ENCODE results near the gene GIMAP6.
"Not testable (repeated sequence)": the region's sequence is repeated elsewhere in the genome, so short reads cannot be mapped to it uniquely, and the experiment has no call there.

The GIMAP6 gene

DNA sequence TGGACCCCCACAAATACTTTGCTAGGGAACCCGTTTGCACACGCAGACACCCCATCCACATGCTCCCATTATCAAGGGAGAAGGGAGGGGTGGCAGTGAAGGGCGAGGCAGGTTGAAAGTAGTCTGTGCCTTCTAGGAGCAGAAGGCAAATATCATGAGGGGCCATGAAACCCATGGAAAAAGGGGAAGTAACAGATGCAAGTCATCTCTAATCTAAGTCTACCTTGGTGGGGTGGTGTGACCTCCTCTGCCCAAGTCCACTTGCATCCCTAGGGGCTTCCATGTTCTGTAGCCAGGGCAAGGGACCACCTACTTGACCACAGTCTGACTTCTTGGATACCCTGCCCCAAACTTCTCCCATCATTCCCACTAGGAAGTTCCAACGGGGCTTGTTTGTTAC, 5.5 kb downstream of the GIMAP6 start:
- H3K36me3 ChIP-seq (ENCODE audit: insufficient read depth), result no peaks in the 10 kb centered on the region
- TF ChIP-seq, protein P1, sequence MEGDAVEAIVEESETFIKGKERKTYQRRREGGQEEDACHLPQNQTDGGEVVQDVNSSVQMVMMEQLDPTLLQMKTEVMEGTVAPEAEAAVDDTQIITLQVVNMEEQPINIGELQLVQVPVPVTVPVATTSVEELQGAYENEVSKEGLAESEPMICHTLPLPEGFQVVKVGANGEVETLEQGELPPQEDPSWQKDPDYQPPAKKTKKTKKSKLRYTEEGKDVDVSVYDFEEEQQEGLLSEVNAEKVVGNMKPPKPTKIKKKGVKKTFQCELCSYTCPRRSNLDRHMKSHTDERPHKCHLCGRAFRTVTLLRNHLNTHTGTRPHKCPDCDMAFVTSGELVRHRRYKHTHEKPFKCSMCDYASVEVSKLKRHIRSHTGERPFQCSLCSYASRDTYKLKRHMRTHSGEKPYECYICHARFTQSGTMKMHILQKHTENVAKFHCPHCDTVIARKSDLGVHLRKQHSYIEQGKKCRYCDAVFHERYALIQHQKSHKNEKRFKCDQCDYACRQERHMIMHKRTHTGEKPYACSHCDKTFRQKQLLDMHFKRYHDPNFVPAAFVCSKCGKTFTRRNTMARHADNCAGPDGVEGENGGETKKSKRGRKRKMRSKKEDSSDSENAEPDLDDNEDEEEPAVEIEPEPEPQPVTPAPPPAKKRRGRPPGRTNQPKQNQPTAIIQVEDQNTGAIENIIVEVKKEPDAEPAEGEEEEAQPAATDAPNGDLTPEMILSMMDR (conservative IDR thresholded peaks at IDR 0.05; ENCODE audit: low read depth, low read length), result no peak
- H3K4me1 ChIP-seq (ENCODE audit: low read depth, poor library complexity, severe bottlenecking), result no peaks in the 10 kb centered on the region
- no peak overlapping the region for H3K4me3 ChIP-seq (IDR thresholded peaks at IDR 0.05; ENCODE audit: insufficient read depth, low read depth, low read length)
- no peak overlapping the region for H3K4me2 ChIP-seq
- H3K9ac ChIP-seq, result no peak overlapping the region
- no peaks in the 10 kb centered on the region for H3K79me2 ChIP-seq (ENCODE audit: insufficient read depth, low read depth)
- no peaks in the 10 kb centered on the region for H4K20me1 ChIP-seq (ENCODE audit: insufficient read depth)
- H2AFZ ChIP-seq (ENCODE audit: low read depth), result no peak overlapping the region
- H3K27ac ChIP-seq, result no peak overlapping the region
- no peaks in the 10 kb centered on the region for H3K27me3 ChIP-seq (ENCODE audit: insufficient read depth, low read depth)

DNA sequence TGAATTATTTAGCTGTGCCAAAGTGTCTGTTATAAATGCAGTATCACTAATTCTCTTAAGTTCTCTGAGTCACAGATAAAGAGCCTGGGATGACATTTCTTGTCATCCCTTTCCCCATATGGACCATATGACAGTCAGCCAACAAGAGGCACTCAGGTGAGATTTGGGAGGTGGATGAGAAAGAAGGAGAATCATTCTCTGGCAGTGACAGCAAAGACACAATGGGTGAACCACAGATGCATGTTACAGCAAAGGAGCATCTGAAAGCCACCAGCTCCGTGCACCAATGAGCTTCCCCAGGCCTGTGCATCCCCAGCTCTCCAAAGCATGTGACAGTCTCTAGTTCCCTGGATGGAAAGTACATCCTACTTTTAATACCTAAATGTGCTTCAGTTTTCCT, 10.8 kb downstream of the GIMAP6 start:
- TF ChIP-seq, protein P1 (conservative IDR thresholded peaks at IDR 0.05; ENCODE audit: low read depth, low read length), result no peak
- H3K36me3 ChIP-seq (ENCODE audit: insufficient read depth), result no peaks in the 10 kb centered on the region

DNA sequence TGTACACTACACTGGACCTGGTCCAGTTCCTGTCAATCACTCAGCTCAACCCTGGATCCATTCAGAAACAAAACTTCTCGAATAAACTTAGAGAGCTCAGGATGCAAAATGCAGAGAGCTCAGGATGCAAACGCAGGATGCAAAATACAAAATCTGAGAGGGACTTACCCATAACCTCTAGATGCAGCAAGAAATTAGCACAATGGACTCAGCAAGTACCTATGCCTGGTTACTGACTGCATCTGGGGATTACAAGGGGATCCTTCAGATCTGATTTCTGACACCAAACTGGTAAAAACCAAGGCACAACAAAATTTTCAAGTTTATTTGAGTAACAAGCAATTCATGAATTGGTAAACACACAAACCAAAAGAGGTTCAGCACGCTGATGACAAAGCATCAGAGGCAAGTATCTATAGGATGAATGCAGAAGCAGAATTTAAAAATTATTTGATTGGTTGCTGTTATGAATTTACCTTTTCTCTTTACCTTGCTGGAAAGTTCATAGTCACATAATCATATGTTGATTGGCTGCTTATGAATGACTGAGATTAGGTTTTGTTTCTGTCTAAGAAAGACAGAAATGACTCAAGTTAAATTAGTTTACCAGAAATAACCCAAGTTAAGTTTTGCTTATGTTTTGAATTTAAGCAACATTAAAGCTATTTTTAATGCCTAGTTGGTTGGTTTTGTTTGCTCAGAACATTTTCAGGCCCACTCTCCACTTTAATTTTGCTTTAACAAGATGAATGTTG, 11.4 kb downstream of the GIMAP6 start:
- Histone ChIP-seq H3K36me3 (ENCODE audit: insufficient read depth) (no peaks in the 10 kb centered on the region), H2AFZ (ENCODE audit: low read depth) (no peak overlapping the region), H3K4me1 (ENCODE audit: low read depth, poor library complexity, severe bottlenecking) (no peaks in the 10 kb centered on the region), H3K9ac (no peak overlapping the region), H4K20me1 (ENCODE audit: insufficient read depth) (no peaks in the 10 kb centered on the region), H3K27me3 (ENCODE audit: insufficient read depth, low read depth) (no peaks in the 10 kb centered on the region), H3K4me2 (no peak overlapping the region), H3K27ac (no peak overlapping the region), H3K4me3 (IDR thresholded peaks at IDR 0.05; ENCODE audit: insufficient read depth, low read depth, low read length) (no peak overlapping the region), H3K79me2 (ENCODE audit: insufficient read depth, low read depth) (no peaks in the 10 kb centered on the region)
- TF ChIP-seq, protein P1 (conservative IDR thresholded peaks at IDR 0.05; ENCODE audit: low read depth, low read length), result no peak

More for the DNA sequence above, 10.8 kb downstream of the GIMAP6 start:
- Histone ChIP-seq H3K4me1 (ENCODE audit: low read depth, poor library complexity, severe bottlenecking) (no peaks in the 10 kb centered on the region), H4K20me1 (ENCODE audit: insufficient read depth) (no peaks in the 10 kb centered on the region), H3K4me3 (IDR thresholded peaks at IDR 0.05; ENCODE audit: insufficient read depth, low read depth, low read length) (no peak overlapping the region), H3K27ac (no peak overlapping the region), H3K9ac (no peak overlapping the region), H2AFZ (ENCODE audit: low read depth) (no peak overlapping the region), H3K4me2 (no peak overlapping the region), H3K79me2 (ENCODE audit: insufficient read depth, low read depth) (no peaks in the 10 kb centered on the region), H3K27me3 (ENCODE audit: insufficient read depth, low read depth) (no peaks in the 10 kb centered on the region)

DNA sequence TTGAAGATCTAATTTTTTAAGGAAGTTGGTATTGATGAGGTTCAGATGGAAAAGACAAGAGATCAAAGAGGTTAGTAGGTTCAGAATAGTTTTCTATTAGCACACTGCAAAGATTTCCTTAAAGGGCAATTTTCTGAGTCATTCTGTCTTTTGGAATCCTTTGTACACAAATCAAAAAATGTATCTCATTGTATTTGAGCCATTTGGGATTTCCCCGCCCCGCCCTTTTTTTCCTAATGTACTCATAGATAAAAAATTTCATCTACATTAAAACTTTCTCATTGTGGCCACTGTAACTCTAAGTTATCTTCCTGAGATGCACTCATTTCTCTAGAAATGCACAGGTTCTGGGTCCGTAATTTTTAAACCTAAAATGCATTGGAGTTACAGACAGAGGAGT, 12.1 kb downstream of the GIMAP6 start:
- H3K4me1 ChIP-seq (ENCODE audit: low read depth, poor library complexity, severe bottlenecking), result no peaks in the 10 kb centered on the region
- no peaks in the 10 kb centered on the region for H3K27me3 ChIP-seq (ENCODE audit: insufficient read depth, low read depth)
- no peak overlapping the region for H3K4me3 ChIP-seq (IDR thresholded peaks at IDR 0.05; ENCODE audit: insufficient read depth, low read depth, low read length)
- no peak overlapping the region for H2AFZ ChIP-seq (ENCODE audit: low read depth)
- no peaks in the 10 kb centered on the region for H3K36me3 ChIP-seq (ENCODE audit: insufficient read depth)
- H3K79me2 ChIP-seq (ENCODE audit: insufficient read depth, low read depth), result no peaks in the 10 kb centered on the region
- H4K20me1 ChIP-seq (ENCODE audit: insufficient read depth), result no peaks in the 10 kb centered on the region
- H3K9ac ChIP-seq, result no peak overlapping the region
- TF ChIP-seq, protein P1 (conservative IDR thresholded peaks at IDR 0.05; ENCODE audit: low read depth, low read length), result no peak
- H3K4me2 ChIP-seq, result no peak overlapping the region
- no peak overlapping the region for H3K27ac ChIP-seq

DNA sequence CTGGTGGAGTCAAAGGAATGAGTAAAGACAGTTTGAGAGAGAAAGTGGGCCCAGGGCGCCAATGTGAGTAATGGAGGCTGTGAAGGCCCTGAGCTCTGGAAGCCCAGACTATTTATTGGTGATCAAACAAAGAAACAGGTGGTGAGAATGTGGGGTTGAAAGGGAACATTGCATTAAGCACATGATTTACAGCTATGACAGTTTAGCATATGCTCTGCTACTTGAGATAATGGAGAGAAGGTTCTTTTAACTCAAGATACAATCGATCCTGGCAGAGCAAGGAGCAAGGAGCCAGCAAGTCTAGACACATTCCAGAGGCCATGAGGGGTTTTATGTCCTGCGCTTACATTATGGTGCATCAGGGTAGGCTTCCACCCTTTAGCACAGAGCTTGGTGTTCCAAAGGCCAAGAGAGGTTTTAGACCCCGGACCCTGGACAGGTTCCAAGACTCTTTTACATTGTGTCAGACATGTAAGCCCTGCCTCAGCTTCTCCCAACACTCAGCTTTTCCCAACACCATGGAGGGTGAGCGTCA, 16.9 kb downstream of the GIMAP6 start:
- not testable (repeated sequence) for H2AFZ ChIP-seq (ENCODE audit: low read depth); H3K4me2 ChIP-seq; H4K20me1 ChIP-seq (ENCODE audit: insufficient read depth); H3K27ac ChIP-seq; H3K4me1 ChIP-seq (ENCODE audit: low read depth, poor library complexity, severe bottlenecking); H3K9ac ChIP-seq; H3K36me3 ChIP-seq (ENCODE audit: insufficient read depth); H3K4me3 ChIP-seq (IDR thresholded peaks at IDR 0.05; ENCODE audit: insufficient read depth, low read depth, low read length); H3K79me2 ChIP-seq (ENCODE audit: insufficient read depth, low read depth); H3K27me3 ChIP-seq (ENCODE audit: insufficient read depth, low read depth)

DNA sequence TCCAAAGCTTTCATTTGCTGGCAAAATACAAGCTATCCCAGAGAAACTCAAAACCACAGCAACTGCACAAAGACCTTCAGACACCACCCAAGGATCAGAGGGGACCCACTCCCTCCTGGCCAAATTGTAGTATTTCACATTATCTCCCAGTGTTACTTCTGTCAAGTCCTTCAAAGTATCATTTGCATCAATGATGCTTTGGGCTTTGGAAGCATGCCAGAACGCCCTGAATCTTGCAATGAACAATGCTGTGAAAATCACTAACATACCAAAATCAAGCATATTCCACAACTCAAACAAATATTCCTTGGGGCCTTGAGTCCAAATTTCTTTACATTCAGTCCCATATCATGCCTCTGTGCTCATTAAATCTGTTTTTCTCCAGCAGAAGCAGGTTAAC, 17.8 kb downstream of the GIMAP6 start:
- not testable (repeated sequence) for H4K20me1 ChIP-seq (ENCODE audit: insufficient read depth); H3K27ac ChIP-seq; H3K4me2 ChIP-seq; H3K36me3 ChIP-seq (ENCODE audit: insufficient read depth); H3K27me3 ChIP-seq (ENCODE audit: insufficient read depth, low read depth); H3K4me3 ChIP-seq (IDR thresholded peaks at IDR 0.05; ENCODE audit: insufficient read depth, low read depth, low read length); H3K79me2 ChIP-seq (ENCODE audit: insufficient read depth, low read depth); H3K4me1 ChIP-seq (ENCODE audit: low read depth, poor library complexity, severe bottlenecking); H2AFZ ChIP-seq (ENCODE audit: low read depth); H3K9ac ChIP-seq
